H9 (cell line): ENCODE results near the gene SRXN1. TPM values are rescaled to one million over a fixed set of nuclear protein-coding genes. Genes with fewer than 3 reads are reported as not detected.

ENCODE experiments used
- DNase-seq: peaks from one replicate; pipeline ENCODE4 v3.0.0-alpha.2; 2017
- H2AFZ ChIP-seq: one replicate; pipeline ENCODE4 v1.6.1; 2013; ENCODE audit warnings: mild to moderate bottlenecking, low read length, control low read depth, moderate library complexity
- H2AK5ac ChIP-seq: 2 replicates; pipeline ENCODE4 v1.6.1; 2013; ENCODE audit warnings: low read length, control low read depth, mixed read lengths; ENCODE audit not compliant: insufficient read length
- H2BK120ac ChIP-seq: one replicate; pipeline ENCODE4 v1.6.1; 2013; ENCODE audit warnings: low read depth, mild to moderate bottlenecking, low read length, control low read depth, inconsistent platforms; ENCODE audit not compliant: poor library complexity, severe bottlenecking
- H2BK12ac ChIP-seq: 2 replicates; pipeline ENCODE4 v1.6.1; 2013; ENCODE audit warnings: low read length, control low read depth, mixed read lengths, low read depth; ENCODE audit not compliant: insufficient read length
- H2BK15ac ChIP-seq: 2 replicates; pipeline ENCODE4 v1.6.1; 2013; ENCODE audit warnings: low read depth, low read length, control low read depth
- H2BK20ac ChIP-seq: one replicate; pipeline ENCODE4 v1.6.1; 2013; ENCODE audit warnings: low read depth, mild to moderate bottlenecking, low read length, control low read depth, inconsistent platforms; ENCODE audit not compliant: poor library complexity, severe bottlenecking
- H2BK5ac ChIP-seq: 2 replicates; pipeline ENCODE4 v1.6.1; 2013; ENCODE audit warnings: low read length, control low read depth, mixed read lengths; ENCODE audit not compliant: insufficient read length
- H3K14ac ChIP-seq: 2 replicates; pipeline ENCODE4 v1.6.1; 2013; ENCODE audit warnings: low read length, control low read depth; ENCODE audit not compliant: insufficient read depth
- H3K18ac ChIP-seq: 2 replicates; pipeline ENCODE4 v1.6.1; 2013; ENCODE audit warnings: low read depth, mild to moderate bottlenecking, mixed read lengths, low read length, control low read depth; ENCODE audit not compliant: insufficient read length
- H3K23ac ChIP-seq: 2 replicates; pipeline ENCODE4 v1.6.1; 2013; ENCODE audit warnings: low read length, control low read depth, mixed read lengths, low read depth; ENCODE audit not compliant: insufficient read length
- H3K23me2 ChIP-seq: 2 replicates; pipeline ENCODE4 v1.6.1; 2013; ENCODE audit warnings: low read depth, mild to moderate bottlenecking, mixed read lengths, low read length, control low read depth; ENCODE audit not compliant: insufficient read length, poor library complexity, severe bottlenecking
- H3K27ac ChIP-seq: 2 replicates; pipeline ENCODE4 v1.5.1; 2013; ENCODE audit warnings: low read length, control low read depth, mixed read lengths, low read depth; ENCODE audit not compliant: insufficient read length
- H3K27me3 ChIP-seq: 2 replicates; pipeline ENCODE4 v1.6.1; 2013; ENCODE audit warnings: low read length, control low read depth, inconsistent platforms; ENCODE audit not compliant: insufficient read depth
- H3K4ac ChIP-seq: 2 replicates; pipeline ENCODE4 v1.6.1; 2013; ENCODE audit warnings: low read depth, mild to moderate bottlenecking, control low read depth, inconsistent platforms, low read length, moderate library complexity
- H3K4me1 ChIP-seq: 2 replicates; pipeline ENCODE4 v1.6.1; 2013; ENCODE audit warnings: low read length, control low read depth, inconsistent platforms; ENCODE audit not compliant: insufficient read depth
- H3K4me2 ChIP-seq: 2 replicates; pipeline ENCODE4 v1.6.1; 2013; ENCODE audit warnings: low read length, control low read depth, mixed read lengths; ENCODE audit not compliant: insufficient read length, insufficient read depth
- H3K56ac ChIP-seq: 2 replicates; pipeline ENCODE4 v1.6.1; 2013; ENCODE audit warnings: low read depth, mild to moderate bottlenecking, mixed read lengths, low read length, control low read depth; ENCODE audit not compliant: insufficient read length
- H3K79me1 ChIP-seq: 2 replicates; pipeline ENCODE4 v1.6.1; 2013; ENCODE audit warnings: low read depth, mild to moderate bottlenecking, moderate library complexity, low read length, control low read depth, inconsistent platforms; ENCODE audit not compliant: insufficient read depth, poor library complexity, severe bottlenecking
- H3K79me2 ChIP-seq: 2 replicates; pipeline ENCODE4 v1.6.1; 2013; ENCODE audit warnings: low read length, control low read depth, inconsistent platforms; ENCODE audit not compliant: insufficient read depth
- H3K9ac ChIP-seq: 2 replicates; pipeline ENCODE4 v1.6.1; 2013; ENCODE audit warnings: low read length, control low read depth, mixed read lengths; ENCODE audit not compliant: insufficient read length; ENCODE audit errors: extremely low read depth
- H3K9me3 ChIP-seq: one replicate; pipeline ENCODE4 v1.6.1; 2013; ENCODE audit warnings: low read depth, low read length, inconsistent platforms; ENCODE audit not compliant: control insufficient read depth
- H3T11ph ChIP-seq: one replicate; pipeline ENCODE4 v1.6.1; 2013; ENCODE audit warnings: mild to moderate bottlenecking, low read length, control low read depth, inconsistent platforms
- H4K20me1 ChIP-seq: one replicate; pipeline ENCODE4 v1.6.1; 2013; ENCODE audit not compliant: control insufficient read depth, insufficient read length, insufficient read depth
- H4K5ac ChIP-seq: 2 replicates; pipeline ENCODE4 v1.6.1; 2013; ENCODE audit warnings: low read depth, mild to moderate bottlenecking, mixed read lengths, low read length, control low read depth; ENCODE audit not compliant: insufficient read length
- H4K8ac ChIP-seq: replicated peaks from 2 replicates; pipeline ENCODE4 v1.6.1; 2013; ENCODE audit warnings: low read length, control low read depth, mixed read lengths, low read depth; ENCODE audit not compliant: insufficient read length
- H4K91ac ChIP-seq: 2 replicates; pipeline ENCODE4 v1.6.1; 2013; ENCODE audit warnings: low read depth, mild to moderate bottlenecking, moderate library complexity, mixed read lengths, low read length, control low read depth; ENCODE audit not compliant: insufficient read length
- H3K27ac Mint-ChIP-seq, 3 experiments: 2 replicates in 2 of 3; 3 replicates in 1 of 3; pipeline ENCODE4 v1.8.0; 2020 to 2021; ENCODE audit warnings: mixed read lengths in 3 of 3, mild to moderate bottlenecking in 1 of 3, moderate library complexity in 1 of 3
- H3K27me3 Mint-ChIP-seq: 2 replicates; pipeline ENCODE4 v1.8.0; 2021; ENCODE audit warnings: low read depth, mild to moderate bottlenecking, moderate library complexity, mixed read lengths
- H3K36me3 Mint-ChIP-seq, 3 experiments: 2 replicates in 2 of 3; 3 replicates in 1 of 3; pipeline ENCODE4 v1.8.0; 2020 to 2021; ENCODE audit warnings: low read depth in 3 of 3, mixed read lengths in 3 of 3; ENCODE audit not compliant: insufficient read depth in 1 of 3
- H3K4me1 Mint-ChIP-seq, 2 experiments: 2 replicates each; pipeline ENCODE4 v1.8.0; 2020; ENCODE audit warnings: mixed read lengths in 2 of 2
- H3K4me3 Mint-ChIP-seq, 2 experiments: 2 replicates in 1 of 2; 3 replicates in 1 of 2; pipeline ENCODE4 v1.8.0; 2020 to 2021; ENCODE audit warnings: mild to moderate bottlenecking in 2 of 2, mixed read lengths in 2 of 2, moderate library complexity in 1 of 2
- H3K9me3 Mint-ChIP-seq, 2 experiments: 2 replicates in 1 of 2; 3 replicates in 1 of 2; pipeline ENCODE4 v1.8.0; 2020; ENCODE audit warnings: mild to moderate bottlenecking in 2 of 2, mixed read lengths in 2 of 2, moderate library complexity in 1 of 2
- CTCF ChIP-seq: fragments of 200-600 bp; sonication (generic); conservative IDR thresholded peaks from 3 replicates; pipeline ENCODE4 v1.8.0; 2021; ENCODE audit warnings: antibody characterized with exemption, mild to moderate bottlenecking
- WGBS: extraction: QIAGEN DNeasy Blood & Tissue Kit; methylation state at CpG from one replicate; pipeline ENCODE4 v1.1.7; 2013; ENCODE audit warnings: missing lambda C conversion rate, low lambda C conversion rate, mixed read lengths; ENCODE audit not compliant: insufficient read length; ENCODE audit errors: extremely low coverage; 5-methylcytosine and 5-hydroxymethylcytosine counted together
- total RNA-seq: library from RNA; stranded (reverse); gene quantifications from 2 replicates; pipeline ENCODE4 v1.2.1, GENCODE V29; 2021

SRXN1 gene
- total RNA-seq, 1 experiment from 2014 or later = 25.7 TPM

DNA sequence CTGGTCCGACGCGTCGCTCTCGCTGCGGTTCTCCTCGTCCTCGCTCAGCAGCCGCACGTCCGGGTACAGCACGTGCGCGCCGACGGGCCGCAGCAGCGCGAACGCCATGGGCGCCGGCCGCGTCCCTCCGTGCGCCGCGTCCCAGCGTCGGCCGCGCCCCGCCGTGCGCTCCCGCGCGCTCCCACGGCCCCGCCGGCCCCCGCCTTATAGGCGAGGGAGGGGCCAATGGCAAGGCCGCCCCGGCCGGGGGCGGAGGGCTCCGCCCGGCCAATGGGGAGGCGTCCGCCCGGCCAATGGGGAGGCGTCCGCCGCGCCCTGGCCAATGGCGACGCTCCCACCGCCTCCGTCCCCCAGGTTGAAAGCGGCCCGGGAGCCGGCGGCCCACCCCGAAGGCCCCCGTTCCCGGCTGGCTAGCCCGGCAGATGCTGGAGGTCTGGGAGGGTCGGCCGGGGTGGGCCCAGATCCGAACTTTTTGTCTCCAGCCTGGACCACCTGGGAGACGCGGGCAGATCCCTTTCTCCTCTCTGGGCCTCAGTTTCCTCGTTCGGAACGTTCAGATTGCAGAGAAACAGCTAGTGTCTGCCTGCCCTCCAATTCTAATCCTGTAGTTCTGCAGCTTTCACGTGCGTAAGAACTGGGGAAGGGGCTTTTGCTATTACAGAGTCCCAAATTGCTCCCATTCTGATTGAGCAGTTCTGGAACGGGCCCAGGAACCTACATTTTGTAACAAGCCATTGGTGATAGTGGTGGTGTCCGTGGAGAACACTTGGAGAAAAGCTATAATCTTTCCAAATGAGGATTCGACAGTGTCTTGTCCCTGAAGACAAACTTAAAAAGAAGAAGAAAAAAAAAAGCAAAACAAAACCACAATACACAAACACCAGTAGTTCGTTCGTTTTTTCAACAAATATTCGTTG is 42.6 kb downstream of the SRXN1 start, which contains the start of gene TCF15:
Gene TCF15, minus strand, starts transcription at position 180 of the 917 bp plus-strand sequence. Its CDS starts 72 bp downstream, at position 108.
- peaks cover 54% of the 10 kb centered on the region for H3K27me3 Mint-ChIP-seq
- DNase-seq = peak; percentile 72
- no peaks in the 10 kb centered on the region for H3K9me3 Mint-ChIP-seq
- Histone ChIP-seq H3K27ac (no peak within 1 kb of the TSS), H3K4me2 (peak within 1 kb of the TSS; percentile 71), H3K79me1 (no peaks in the 10 kb centered on the region), H4K20me1 (peaks cover 3% of the 10 kb centered on the region), H2BK15ac (no peak within 1 kb of the TSS), H3K18ac (no peak within 1 kb of the TSS), H2BK12ac (no peak within 1 kb of the TSS), H3K27me3 (peaks cover 12% of the 10 kb centered on the region; the same call in 1 of the 2 replicates), H3K4me1 (no peaks in the 10 kb centered on the region), H3K9me3 (no peaks in the 10 kb centered on the region), H3K79me2 (no peaks in the 10 kb centered on the region), H4K91ac (no peak within 1 kb of the TSS), H3K23me2 (peaks cover 8% of the 10 kb centered on the region), H3T11ph (no peak within 1 kb of the TSS), H2BK120ac (no peak within 1 kb of the TSS), H2BK20ac (no peak within 1 kb of the TSS), H3K56ac (no peak within 1 kb of the TSS), H2BK5ac (no peak within 1 kb of the TSS), H2AK5ac (no peak within 1 kb of the TSS), H4K8ac (no peak within 1 kb of the TSS), H3K14ac (peak within 1 kb of the TSS; percentile 84), H3K9ac (no peak within 1 kb of the TSS), H3K4ac (no peak within 1 kb of the TSS), H4K5ac (no peak within 1 kb of the TSS), H2AFZ (no peak within 1 kb of the TSS), H3K23ac (no peak within 1 kb of the TSS)
- no CpG with 5 or more reads among the region's 84 CpGs for WGBS
- no peak for TF ChIP-seq CTCF
- H3K4me1 Mint-ChIP-seq = peaks cover 7 to 35% of the 10 kb centered on the region in 2 experiments
- H3K27ac Mint-ChIP-seq = no peak within 1 kb of the TSS; a peak in 1 of 7 replicates
- peak within 1 kb of the TSS; percentile 55 to 83 for H3K4me3 Mint-ChIP-seq
- 0 out of 7 replicates have a peak, but pooled peaks cover 0 to 2% (median 0%) of the 10 kb centered on the region in 3 experiments for H3K36me3 Mint-ChIP-seq
